ENCODE results near the gene CTAGE8.
"Not testable (repeated sequence)": the region's sequence is repeated elsewhere in the genome, so short reads cannot be mapped to it uniquely, and the experiment has no call there.

GRCh38 chr7:144305156-144305555 lies 36.1 kb upstream of the CTAGE8 start:
- TF ChIP-seq CTCF (conservative IDR thresholded peaks at IDR 0.05); EZH2 (IDR thresholded peaks at IDR 0.05; ENCODE audit: low read depth): not testable (repeated sequence)

Data from PC-9 (cell line).